WTC11 (cell line): ENCODE data around the gene SLC24A3. TPM values are rescaled to one million over a fixed set of nuclear protein-coding genes. Genes with fewer than 3 reads are reported as not detected.

Source experiments
- ATAC-seq: fragments of 200-7000 bp; cut with Tn5 transposase; 2 replicates; pipeline ENCODE4 v1.10.0; 2021; ENCODE audit warnings: mild to moderate bottlenecking, moderate library complexity
- CTCF ChIA-PET: fragments of 300-600 bp; sonication (Branson Sonifier 250); formaldehyde crosslinking; loops from one replicate; lab custom pipeline; 2021; ENCODE audit warnings: antibody characterized with exemption; lab: Charles Lee
- POLR2A ChIA-PET: fragments of 350-600 bp; sonication (Branson Sonifier 250); formaldehyde crosslinking; loops from one replicate; lab custom pipeline; 2021; ENCODE audit warnings: antibody characterized with exemption; lab: Charles Lee
- DNase-seq: peaks from one replicate; pipeline ENCODE4 v3.0.0; 2021; ENCODE audit warnings: low spot score
- H3K27ac Mint-ChIP-seq: 2 replicates; pipeline ENCODE4 v1.8.0; 2021; ENCODE audit warnings: mixed read lengths
- H3K27me3 Mint-ChIP-seq: 2 replicates; pipeline ENCODE4 v1.8.0; 2021; ENCODE audit warnings: low read depth, mild to moderate bottlenecking, moderate library complexity, mixed read lengths
- H3K36me3 Mint-ChIP-seq: 2 replicates; pipeline ENCODE4 v1.8.0; 2021; ENCODE audit warnings: mixed read lengths
- H3K4me1 Mint-ChIP-seq: 2 replicates; pipeline ENCODE4 v1.8.0; 2022; ENCODE audit warnings: mixed read lengths
- H3K4me3 Mint-ChIP-seq: 2 replicates; pipeline ENCODE4 v1.8.0; 2021; ENCODE audit warnings: mild to moderate bottlenecking, moderate library complexity, mixed read lengths
- H3K9me3 Mint-ChIP-seq: 2 replicates; pipeline ENCODE4 v1.8.0; 2021; ENCODE audit warnings: mixed read lengths
- CBFB ChIP-seq: sonication (generic); formaldehyde crosslinking; IDR thresholded peaks from 2 replicates; pipeline ENCODE4 v1.8.1; 2022; ENCODE audit warnings: mild to moderate bottlenecking, low read depth, missing genetic modification reagents
- FOXJ3 ChIP-seq: sonication (generic); formaldehyde crosslinking; IDR thresholded peaks from 2 replicates; pipeline ENCODE4 v1.9.0; 2021; ENCODE audit warnings: missing genetic modification reagents, mild to moderate bottlenecking, borderline replicate concordance
- IRF2 ChIP-seq: sonication (generic); formaldehyde crosslinking; IDR thresholded peaks from 2 replicates; pipeline ENCODE4 v1.8.0; 2022; ENCODE audit warnings: low read depth, missing genetic modification reagents, borderline replicate concordance
- MXD4 ChIP-seq: fragments of 250-450 bp; sonication (Bioruptor Pico); IDR thresholded peaks from 2 replicates; pipeline ENCODE4 v1.8.0; 2021; ENCODE audit warnings: mild to moderate bottlenecking, moderate library complexity, borderline replicate concordance
- NFATC4 ChIP-seq: fragments of 250-450 bp; sonication (Bioruptor Pico); IDR thresholded peaks from 2 replicates; pipeline ENCODE4 v1.9.0; 2021; ENCODE audit warnings: mild to moderate bottlenecking
- NR2C2 ChIP-seq: sonication (generic); formaldehyde crosslinking; IDR thresholded peaks from 2 replicates; pipeline ENCODE4 v1.8.0; 2022; ENCODE audit warnings: mild to moderate bottlenecking, missing genetic modification reagents
- RELA ChIP-seq: sonication (generic); formaldehyde crosslinking; IDR thresholded peaks from 2 replicates; pipeline ENCODE4 v1.8.1; 2022; ENCODE audit warnings: missing genetic modification reagents, mild to moderate bottlenecking, borderline replicate concordance
- STAT6 ChIP-seq: sonication (generic); formaldehyde crosslinking; conservative IDR thresholded peaks from 2 replicates; pipeline ENCODE4 v1.8.1; 2023; ENCODE audit warnings: mild to moderate bottlenecking, low read depth, missing genetic modification reagents, moderate library complexity
- TCF7 ChIP-seq: sonication (generic); formaldehyde crosslinking; IDR thresholded peaks from 2 replicates; pipeline ENCODE4 v1.8.0; 2022; ENCODE audit warnings: mild to moderate bottlenecking, low read depth, missing genetic modification reagents, moderate library complexity
- USF2 ChIP-seq: sonication (generic); formaldehyde crosslinking; IDR thresholded peaks from 2 replicates; pipeline ENCODE4 v1.8.1; 2023; ENCODE audit warnings: mild to moderate bottlenecking, missing genetic modification reagents, moderate library complexity
- ZBTB43 ChIP-seq: sonication (generic); formaldehyde crosslinking; IDR thresholded peaks from 2 replicates; pipeline ENCODE4 v1.8.1; 2023; ENCODE audit warnings: mild to moderate bottlenecking, missing genetic modification reagents
- ZNF281 ChIP-seq: sonication (generic); formaldehyde crosslinking; IDR thresholded peaks from 2 replicates; pipeline ENCODE4 v1.8.0; 2023; ENCODE audit warnings: mild to moderate bottlenecking, missing genetic modification reagents
- ZNF425 ChIP-seq: fragments of 250-450 bp; sonication (Bioruptor Pico); conservative IDR thresholded peaks from 2 replicates; pipeline ENCODE4 v1.9.0; 2021; ENCODE audit warnings: mild to moderate bottlenecking
- ZNF532 ChIP-seq: fragments of 250-450 bp; sonication (Bioruptor Pico); IDR thresholded peaks from 2 replicates; pipeline ENCODE4 v1.9.0; 2021; ENCODE audit warnings: mild to moderate bottlenecking, borderline replicate concordance
- total RNA-seq: library from RNA; stranded (reverse); gene quantifications from 3 replicates; pipeline ENCODE4 v1.2.3, GENCODE V29; 2021

The SLC24A3 gene
- total RNA-seq, 1 experiment from 2014 or later: 5.7 TPM

GRCh38 chr20:19709635-19710335, 497.3 kb downstream of the SLC24A3 start (continued):
- TF ChIP-seq ZBTB43 (CRISPR knock-in tag) (no peak), NFATC4 (CRISPR knock-in tag) (no peak), ZNF425 (CRISPR knock-in tag) (no peak), TCF7 (no peak)
- TF ChIP-seq, all 79 proteins: peak for 0

GRCh38 chr20:19710336-19711120, 498.1 kb downstream of the SLC24A3 start:
- H3K27me3 Mint-ChIP-seq: peaks cover 2% of the 10 kb centered on the region; the same call in 1 of the 2 replicates
- no peak overlapping the region for H3K27ac Mint-ChIP-seq
- CTCF ChIA-PET: no interaction called here
- H3K4me1 Mint-ChIP-seq: no peaks in the 10 kb centered on the region; the same call in 1 of the 2 replicates
- H3K4me3 Mint-ChIP-seq: no peak overlapping the region
- TF ChIP-seq IRF2 (CRISPR knock-in tag): no peak
- no peak for TF ChIP-seq STAT6 (CRISPR knock-in tag)
- TF ChIP-seq FOXJ3 (CRISPR knock-in tag): no peak
- no peak for TF ChIP-seq NR2C2 (CRISPR knock-in tag)
- no peak for TF ChIP-seq RELA (CRISPR knock-in tag)
- TF ChIP-seq CBFB (CRISPR knock-in tag): no peak
- TF ChIP-seq, all 79 proteins: peak for 0
- ATAC-seq (no peak), DNase-seq (no peak)
- Mint-ChIP-seq H3K36me3 (peaks cover 4% of the 10 kb centered on the region), H3K9me3 (peaks cover 13% of the 10 kb centered on the region)
- POLR2A ChIA-PET: no interaction called here

- no peak for ATAC-seq
- Mint-ChIP-seq H3K27ac (no peak overlapping the region), H3K27me3 (peaks cover 2% of the 10 kb centered on the region; the same call in 1 of the 2 replicates), H3K36me3 (peaks cover 9% of the 10 kb centered on the region), H3K4me1 (no peaks in the 10 kb centered on the region; the same call in 1 of the 2 replicates), H3K4me3 (no peak overlapping the region), H3K9me3 (peaks cover 19% of the 10 kb centered on the region)
- POLR2A ChIA-PET: no interaction called here
- CTCF ChIA-PET: no interaction called here
- no peak for DNase-seq
- TF ChIP-seq ZNF281 (no peak), USF2 (CRISPR knock-in tag) (no peak), MXD4 (CRISPR knock-in tag) (no peak), ZNF532 (no peak), NR2C2 (CRISPR knock-in tag) (no peak)
Measured at GRCh38 chr20:19711126-19711525, 498.7 kb downstream of the SLC24A3 start.
